Measurements from ENCODE around the gene HECW1.

HECW1 gene

GRCh38 chr7:43276547-43276946, 164.1 kb downstream of the HECW1 start:
- no peak for DNase-seq

GRCh38 chr7:43278088-43278644, 165.7 kb downstream of the HECW1 start:
- DNase-seq = no peak

- DNase-seq = no peak
Observed at GRCh38 chr7:43281268-43281667, 168.8 kb downstream of the HECW1 start.

GRCh38 chr7:43283706-43284105, 171.3 kb downstream of the HECW1 start:
- DNase-seq = no peak

- no peak for DNase-seq
Observed at GRCh38 chr7:43289826-43290225, 177.4 kb downstream of the HECW1 start.

GRCh38 chr7:43290978-43291377, 178.5 kb downstream of the HECW1 start:
- DNase-seq = no peak

GRCh38 chr7:43291789-43292188, 179.3 kb downstream of the HECW1 start:
- no peak for DNase-seq

GRCh38 chr7:43292384-43292783, 179.9 kb downstream of the HECW1 start:
- no peak for DNase-seq

- no peak for DNase-seq
Observed at GRCh38 chr7:43294080-43294630, 181.7 kb downstream of the HECW1 start.

GRCh38 chr7:43295429-43295828, 183.0 kb downstream of the HECW1 start:
- no peak for DNase-seq

GRCh38 chr7:43296306-43296705, 183.9 kb downstream of the HECW1 start:
- no peak for DNase-seq

- no peak for DNase-seq
Observed at GRCh38 chr7:43298617-43299016, 186.2 kb downstream of the HECW1 start.

- no peak for DNase-seq
Observed at GRCh38 chr7:43300121-43300520, 187.7 kb downstream of the HECW1 start.

GRCh38 chr7:43302211-43302711, 189.8 kb downstream of the HECW1 start:
- no peak for DNase-seq

GRCh38 chr7:43302773-43303460, 190.5 kb downstream of the HECW1 start:
- DNase-seq = no peak

- DNase-seq = no peak
Observed at GRCh38 chr7:43303740-43304241, 191.3 kb downstream of the HECW1 start.

GRCh38 chr7:43306404-43306803, 194.0 kb downstream of the HECW1 start:
- no peak for DNase-seq

GRCh38 chr7:43307522-43307921, 195.1 kb downstream of the HECW1 start:
- DNase-seq = no peak

- no peak for DNase-seq
Observed at GRCh38 chr7:43308913-43309705, 196.7 kb downstream of the HECW1 start.

GRCh38 chr7:43309706-43310022, 197.2 kb downstream of the HECW1 start:
- no peak for DNase-seq

GRCh38 chr7:43311052-43311451, 198.6 kb downstream of the HECW1 start:
- no peak for DNase-seq

- DNase-seq = no peak
Observed at GRCh38 chr7:43311694-43312093, 199.2 kb downstream of the HECW1 start.

GRCh38 chr7:43313628-43314378, 201.4 kb downstream of the HECW1 start:
- DNase-seq = no peak

Data from 8988T (cell line).